Skeletal muscle satellite cell (primary cell): ENCODE measurements around the gene MIGA2.

Source experiments
- H3K27me3 ChIP-seq: 2 replicates; pipeline ENCODE4 v1.7.0; 2013; ENCODE audit warnings: low read length; ENCODE audit not compliant: control insufficient read depth, insufficient read depth
- H3K36me3 ChIP-seq: 2 replicates; pipeline ENCODE4 v1.7.0; 2013; ENCODE audit warnings: mild to moderate bottlenecking, control low read depth, low read length; ENCODE audit not compliant: insufficient read depth
- H3K4me1 ChIP-seq: 2 replicates; pipeline ENCODE4 v1.7.0; 2013; ENCODE audit warnings: low read length; ENCODE audit not compliant: control insufficient read depth, insufficient read depth
- H3K4me2 ChIP-seq: 2 replicates; pipeline ENCODE4 v1.7.0; 2013; ENCODE audit warnings: mild to moderate bottlenecking, low read length
- H3K4me3 ChIP-seq: 2 replicates; pipeline ENCODE4 v1.7.0; 2013; ENCODE audit warnings: low read length
- H3K9ac ChIP-seq: 2 replicates; pipeline ENCODE4 v1.7.0; 2013; ENCODE audit warnings: mild to moderate bottlenecking, low read depth, low read length, moderate library complexity
- H3K9me3 ChIP-seq: replicated peaks from 2 replicates; pipeline ENCODE4 v1.7.0; 2013; ENCODE audit warnings: mild to moderate bottlenecking, control low read depth, low read length

MIGA2 gene

GRCh38 chr9:129068990-129069861 is 32.8 kb downstream of the MIGA2 start:
- no peak overlapping the region for H3K4me3 ChIP-seq
- peaks cover 28% of the 10 kb centered on the region for H3K36me3 ChIP-seq
- H3K9me3 ChIP-seq, result no peaks in the 10 kb centered on the region
- H3K27me3 ChIP-seq, result no peaks in the 10 kb centered on the region
- no peaks in the 10 kb centered on the region for H3K4me1 ChIP-seq
- H3K4me2 ChIP-seq, result no peak overlapping the region
- no peak overlapping the region for H3K9ac ChIP-seq

GRCh38 chr9:129069862-129070641 is 33.6 kb downstream of the MIGA2 start:
- peaks cover 28% of the 10 kb centered on the region for H3K36me3 ChIP-seq
- H3K9ac ChIP-seq, result no peak overlapping the region
- no peaks in the 10 kb centered on the region for H3K27me3 ChIP-seq
- no peak overlapping the region for H3K4me2 ChIP-seq
- no peak overlapping the region for H3K4me3 ChIP-seq
- no peaks in the 10 kb centered on the region for H3K4me1 ChIP-seq
- H3K9me3 ChIP-seq, result no peaks in the 10 kb centered on the region

- Histone ChIP-seq H3K9me3 (no peaks in the 10 kb centered on the region), H3K4me1 (no peaks in the 10 kb centered on the region), H3K27me3 (no peaks in the 10 kb centered on the region), H3K4me2 (no peak overlapping the region), H3K36me3 (peaks cover 20% of the 10 kb centered on the region), H3K4me3 (no peak overlapping the region), H3K9ac (no peak overlapping the region)
These were observed 34.5 kb downstream of the MIGA2 start for GRCh38 chr9:129070696-129071525.

- Histone ChIP-seq H3K36me3 (peaks cover 20% of the 10 kb centered on the region), H3K4me3 (no peak overlapping the region), H3K9me3 (no peaks in the 10 kb centered on the region)
These were observed 35.2 kb downstream of the MIGA2 start for GRCh38 chr9:129071526-129072126.

GRCh38 chr9:129072171-129072570 is 35.7 kb downstream of the MIGA2 start:
- Histone ChIP-seq H3K27me3 (no peaks in the 10 kb centered on the region), H3K4me3 (no peak overlapping the region), H3K9me3 (no peaks in the 10 kb centered on the region), H3K9ac (no peak overlapping the region), H3K4me1 (no peaks in the 10 kb centered on the region), H3K4me2 (no peak overlapping the region), H3K36me3 (peaks cover 18% of the 10 kb centered on the region)

More at GRCh38 chr9:129071526-129072126, 35.2 kb downstream of the MIGA2 start:
- H3K9ac ChIP-seq, result no peak overlapping the region
- H3K27me3 ChIP-seq, result no peaks in the 10 kb centered on the region
- H3K4me1 ChIP-seq, result no peaks in the 10 kb centered on the region
- no peak overlapping the region for H3K4me2 ChIP-seq

- Histone ChIP-seq H3K9me3 (no peaks in the 10 kb centered on the region), H3K9ac (no peak overlapping the region), H3K4me3 (no peak overlapping the region), H3K27me3 (no peaks in the 10 kb centered on the region), H3K4me2 (no peak overlapping the region), H3K4me1 (no peaks in the 10 kb centered on the region), H3K36me3 (peaks cover 6% of the 10 kb centered on the region)
These were observed 37.0 kb downstream of the MIGA2 start for GRCh38 chr9:129073404-129073803.

GRCh38 chr9:129074106-129074505 is 37.7 kb downstream of the MIGA2 start:
- no peak overlapping the region for H3K4me3 ChIP-seq
- no peak overlapping the region for H3K4me2 ChIP-seq
- no peaks in the 10 kb centered on the region for H3K27me3 ChIP-seq

GRCh38 chr9:129075996-129076639 is 39.7 kb downstream of the MIGA2 start:
- H3K4me2 ChIP-seq, result no peak overlapping the region
- H3K4me3 ChIP-seq, result no peak overlapping the region
- no peaks in the 10 kb centered on the region for H3K36me3 ChIP-seq
- H3K27me3 ChIP-seq, result no peaks in the 10 kb centered on the region
- H3K4me1 ChIP-seq, result peaks cover 6% of the 10 kb centered on the region
- no peaks in the 10 kb centered on the region for H3K9me3 ChIP-seq
- H3K9ac ChIP-seq, result no peak overlapping the region

More at GRCh38 chr9:129074106-129074505, 37.7 kb downstream of the MIGA2 start:
- Histone ChIP-seq H3K9ac (no peak overlapping the region), H3K36me3 (no peaks in the 10 kb centered on the region), H3K9me3 (no peaks in the 10 kb centered on the region), H3K4me1 (no peaks in the 10 kb centered on the region)

GRCh38 chr9:129076640-129077037 is 40.2 kb downstream of the MIGA2 start:
- no peak overlapping the region for H3K9ac ChIP-seq
- no peaks in the 10 kb centered on the region for H3K27me3 ChIP-seq
- H3K9me3 ChIP-seq, result no peaks in the 10 kb centered on the region
- H3K36me3 ChIP-seq, result no peaks in the 10 kb centered on the region
- peaks cover 8% of the 10 kb centered on the region for H3K4me1 ChIP-seq
- no peak overlapping the region for H3K4me2 ChIP-seq
- H3K4me3 ChIP-seq, result no peak overlapping the region

GRCh38 chr9:129077236-129077635 is 40.8 kb downstream of the MIGA2 start:
- Histone ChIP-seq H3K4me1 (peaks cover 14% of the 10 kb centered on the region), H3K27me3 (no peaks in the 10 kb centered on the region), H3K36me3 (no peaks in the 10 kb centered on the region), H3K4me2 (no peak overlapping the region), H3K9ac (no peak overlapping the region), H3K4me3 (no peak overlapping the region), H3K9me3 (no peaks in the 10 kb centered on the region)
